ENCODE measurements around the gene ADCY9.

DNA sequence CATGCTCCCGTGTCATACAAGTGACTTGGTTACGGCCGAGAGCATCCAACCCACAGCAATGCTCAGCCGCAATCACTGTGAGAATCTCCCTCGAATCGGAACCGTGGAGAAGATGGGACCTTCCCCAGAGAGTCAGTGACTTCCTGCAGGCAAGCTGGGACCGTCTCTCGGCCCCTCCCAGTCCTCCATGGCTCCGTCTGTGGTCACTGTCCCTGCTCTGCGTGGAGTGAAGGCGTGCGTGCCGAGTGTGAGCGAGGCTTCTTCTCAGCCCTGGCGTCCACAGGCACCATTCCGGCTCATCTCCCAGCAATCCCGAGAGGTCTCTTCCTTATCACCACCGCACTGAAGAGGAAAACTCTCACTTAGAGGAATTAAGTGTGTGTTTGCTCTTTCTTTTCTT is 113.1 kb downstream of the ADCY9 start:
- no peak for TF ChIP-seq POLR2A (IDR thresholded peaks at IDR 0.05)
- TF ChIP-seq, protein P1, sequence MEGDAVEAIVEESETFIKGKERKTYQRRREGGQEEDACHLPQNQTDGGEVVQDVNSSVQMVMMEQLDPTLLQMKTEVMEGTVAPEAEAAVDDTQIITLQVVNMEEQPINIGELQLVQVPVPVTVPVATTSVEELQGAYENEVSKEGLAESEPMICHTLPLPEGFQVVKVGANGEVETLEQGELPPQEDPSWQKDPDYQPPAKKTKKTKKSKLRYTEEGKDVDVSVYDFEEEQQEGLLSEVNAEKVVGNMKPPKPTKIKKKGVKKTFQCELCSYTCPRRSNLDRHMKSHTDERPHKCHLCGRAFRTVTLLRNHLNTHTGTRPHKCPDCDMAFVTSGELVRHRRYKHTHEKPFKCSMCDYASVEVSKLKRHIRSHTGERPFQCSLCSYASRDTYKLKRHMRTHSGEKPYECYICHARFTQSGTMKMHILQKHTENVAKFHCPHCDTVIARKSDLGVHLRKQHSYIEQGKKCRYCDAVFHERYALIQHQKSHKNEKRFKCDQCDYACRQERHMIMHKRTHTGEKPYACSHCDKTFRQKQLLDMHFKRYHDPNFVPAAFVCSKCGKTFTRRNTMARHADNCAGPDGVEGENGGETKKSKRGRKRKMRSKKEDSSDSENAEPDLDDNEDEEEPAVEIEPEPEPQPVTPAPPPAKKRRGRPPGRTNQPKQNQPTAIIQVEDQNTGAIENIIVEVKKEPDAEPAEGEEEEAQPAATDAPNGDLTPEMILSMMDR (IDR thresholded peaks at IDR 0.05): no peak

All from breast epithelium (tissue), 3 donors.